AG09319 (cell line): Measurements from ENCODE around the gene GALK1.
A peak's percentile ranks its signal among the peaks of the same experiment; 100 is the strongest.

ENCODE experiments used
- DNase-seq: peaks from one replicate; pipeline ENCODE4 v3.0.0-alpha.2; 2010; ENCODE audit warnings: low read depth; ENCODE audit errors: extremely low read depth
- CTCF ChIP-seq: IDR thresholded peaks from 2 replicates; pipeline ENCODE4 v1.5.1; 2011; ENCODE audit warnings: low read depth, mild to moderate bottlenecking, inconsistent platforms, low read length, moderate library complexity

Gene GALK1

GRCh38 chr17:75776386-75777295 lies 11.6 kb upstream of the GALK1 start:
- no peak for DNase-seq
- no peak for TF ChIP-seq CTCF

- no peak for TF ChIP-seq CTCF
These were observed 10.1 kb upstream of the GALK1 start for GRCh38 chr17:75774991-75775668.

GRCh38 chr17:75774471-75774990 lies 9.5 kb upstream of the GALK1 start:
- TF ChIP-seq CTCF = no peak
- DNase-seq = no peak

More at GRCh38 chr17:75774991-75775668, 10.1 kb upstream of the GALK1 start:
- DNase-seq = no peak

GRCh38 chr17:75773808-75774470 lies 8.9 kb upstream of the GALK1 start:
- TF ChIP-seq CTCF = no peak; the same call in 1 of the 2 replicates
- no peak for DNase-seq

GRCh38 chr17:75773121-75773807 lies 8.3 kb upstream of the GALK1 start:
- TF ChIP-seq CTCF = no peak
- no peak for DNase-seq

GRCh38 chr17:75771334-75772281 lies 6.6 kb upstream of the GALK1 start:
- no peak for DNase-seq
- peak; percentile 3; the same call in 1 of the 2 replicates for TF ChIP-seq CTCF
